ENCODE measurements around the gene RBM34.
"Not testable (repeated sequence)": the region's sequence is repeated elsewhere in the genome, so short reads cannot be mapped to it uniquely, and the experiment has no call there.

Gene RBM34

GRCh38 chr1:235088907-235089306, 72.1 kb downstream of the RBM34 start:
- DNase-seq: no peak

- no peak for DNase-seq
Measured at GRCh38 chr1:235088430-235088829, 72.6 kb downstream of the RBM34 start.

GRCh38 chr1:235087906-235088305, 73.1 kb downstream of the RBM34 start:
- DNase-seq: no peak

- not testable (repeated sequence) for DNase-seq
Measured at GRCh38 chr1:235085411-235086117, 75.5 kb downstream of the RBM34 start.

Measured in NCI-H2081 (cell line).